ENCODE results near the gene PCBP3.

GRCh38 chr21:45629046-45629981, 14.2 kb upstream of the PCBP3 start:
- TF ChIP-seq CTCF (IDR thresholded peaks at IDR 0.05; ENCODE audit: insufficient read depth, low read length) (no peak), REST (IDR thresholded peaks at IDR 0.05; ENCODE audit: insufficient replicate concordance, low read depth) (no peak)
